ENCODE results near the gene SRC.

GRCh38 chr20:37333130-37333847 is 12.7 kb upstream of the SRC start:
- TF ChIP-seq EP300 (IDR thresholded peaks at IDR 0.05; ENCODE audit: borderline replicate concordance in 1 of 2, low read depth in 2 of 2, low read length in 2 of 2) (no peak), YY1 (IDR thresholded peaks at IDR 0.05; ENCODE audit: low read depth, low read length) (no peak), CTCF (IDR thresholded peaks at IDR 0.05; ENCODE audit: control extremely low read depth in 1 of 3, insufficient read depth in 1 of 3, low read depth in 1 of 3, low read length in 3 of 3) (no peak), PHF8 (conservative IDR thresholded peaks at IDR 0.05; ENCODE audit: low read depth, low read length) (no peak), POLR2A (IDR thresholded peaks at IDR 0.05; ENCODE audit: control extremely low read depth in 1 of 2, low read depth in 2 of 2, low read length in 2 of 2) (no peak), TCF12 (IDR thresholded peaks at IDR 0.05; ENCODE audit: low read depth, low read length) (no peak), TEAD4 (IDR thresholded peaks at IDR 0.05; ENCODE audit: low read depth, low read length) (no peak), POLR2AphosphoS5 (IDR thresholded peaks at IDR 0.05; ENCODE audit: low read depth, low read length) (no peak), EGR1 (IDR thresholded peaks at IDR 0.05; ENCODE audit: borderline replicate concordance, low read depth, low read length) (no peak), TBP (IDR thresholded peaks at IDR 0.05; ENCODE audit: low read depth, low read length) (no peak)
- TF ChIP-seq, protein P1, sequence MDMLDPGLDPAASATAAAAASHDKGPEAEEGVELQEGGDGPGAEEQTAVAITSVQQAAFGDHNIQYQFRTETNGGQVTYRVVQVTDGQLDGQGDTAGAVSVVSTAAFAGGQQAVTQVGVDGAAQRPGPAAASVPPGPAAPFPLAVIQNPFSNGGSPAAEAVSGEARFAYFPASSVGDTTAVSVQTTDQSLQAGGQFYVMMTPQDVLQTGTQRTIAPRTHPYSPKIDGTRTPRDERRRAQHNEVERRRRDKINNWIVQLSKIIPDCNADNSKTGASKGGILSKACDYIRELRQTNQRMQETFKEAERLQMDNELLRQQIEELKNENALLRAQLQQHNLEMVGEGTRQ (IDR thresholded peaks at IDR 0.05; ENCODE audit: low read length), result no peak
- TF ChIP-seq, protein P2, sequence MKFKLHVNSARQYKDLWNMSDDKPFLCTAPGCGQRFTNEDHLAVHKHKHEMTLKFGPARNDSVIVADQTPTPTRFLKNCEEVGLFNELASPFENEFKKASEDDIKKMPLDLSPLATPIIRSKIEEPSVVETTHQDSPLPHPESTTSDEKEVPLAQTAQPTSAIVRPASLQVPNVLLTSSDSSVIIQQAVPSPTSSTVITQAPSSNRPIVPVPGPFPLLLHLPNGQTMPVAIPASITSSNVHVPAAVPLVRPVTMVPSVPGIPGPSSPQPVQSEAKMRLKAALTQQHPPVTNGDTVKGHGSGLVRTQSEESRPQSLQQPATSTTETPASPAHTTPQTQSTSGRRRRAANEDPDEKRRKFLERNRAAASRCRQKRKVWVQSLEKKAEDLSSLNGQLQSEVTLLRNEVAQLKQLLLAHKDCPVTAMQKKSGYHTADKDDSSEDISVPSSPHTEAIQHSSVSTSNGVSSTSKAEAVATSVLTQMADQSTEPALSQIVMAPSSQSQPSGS (IDR thresholded peaks at IDR 0.05; ENCODE audit: low read length), result no peak

All from H1 (cell line).